WTC11 (cell line): Measurements from ENCODE around the gene MYPOP. TPM values are rescaled to one million over a fixed set of nuclear protein-coding genes. Genes with fewer than 3 reads are reported as not detected.
A peak's percentile ranks its signal among the peaks of the same experiment; 100 is the strongest.

Source experiments
- ATF1 ChIP-seq: sonication (generic); formaldehyde crosslinking; IDR thresholded peaks from 2 replicates; pipeline ENCODE4 v1.8.1; 2023; ENCODE audit warnings: mild to moderate bottlenecking, moderate library complexity, missing genetic modification reagents
- CBFB ChIP-seq: sonication (generic); formaldehyde crosslinking; IDR thresholded peaks from 2 replicates; pipeline ENCODE4 v1.8.1; 2022; ENCODE audit warnings: mild to moderate bottlenecking, low read depth, missing genetic modification reagents
- CREB1 ChIP-seq: sonication (generic); formaldehyde crosslinking; IDR thresholded peaks from 2 replicates; pipeline ENCODE4 v1.8.0; 2023; ENCODE audit warnings: mild to moderate bottlenecking, missing genetic modification reagents
- ETV6 ChIP-seq: sonication (generic); formaldehyde crosslinking; IDR thresholded peaks from 2 replicates; pipeline ENCODE4 v1.8.1; 2022; ENCODE audit warnings: mild to moderate bottlenecking, missing genetic modification reagents
- FOXK1 ChIP-seq: sonication (generic); formaldehyde crosslinking; IDR thresholded peaks from 2 replicates; pipeline ENCODE4 v1.8.0; 2022; ENCODE audit warnings: mild to moderate bottlenecking, moderate library complexity, missing genetic modification reagents
- FOXP1 ChIP-seq: sonication (generic); formaldehyde crosslinking; IDR thresholded peaks from 2 replicates; pipeline ENCODE4 v1.8.0; 2022; ENCODE audit warnings: missing genetic modification reagents, mild to moderate bottlenecking, moderate library complexity, borderline replicate concordance
- HMGA2 ChIP-seq: fragments of 250-450 bp; sonication (Bioruptor Pico); IDR thresholded peaks from 2 replicates; pipeline ENCODE4 v1.4.0; 2021; ENCODE audit warnings: mild to moderate bottlenecking, moderate library complexity
- JUN ChIP-seq: sonication (generic); formaldehyde crosslinking; IDR thresholded peaks from 2 replicates; pipeline ENCODE4 v1.8.0; 2023; ENCODE audit warnings: mild to moderate bottlenecking, missing genetic modification reagents
- MYBL2 ChIP-seq: sonication (generic); formaldehyde crosslinking; IDR thresholded peaks from 2 replicates; pipeline ENCODE4 v1.8.1; 2023; ENCODE audit warnings: mild to moderate bottlenecking, moderate library complexity, missing genetic modification reagents
- NFYB ChIP-seq: sonication (generic); formaldehyde crosslinking; conservative IDR thresholded peaks from 2 replicates; pipeline ENCODE4 v1.8.0; 2022; ENCODE audit warnings: low read depth, missing genetic modification reagents
- NR2C2 ChIP-seq: sonication (generic); formaldehyde crosslinking; IDR thresholded peaks from 2 replicates; pipeline ENCODE4 v1.8.0; 2022; ENCODE audit warnings: mild to moderate bottlenecking, missing genetic modification reagents
- PRRX2 ChIP-seq: fragments of 250-450 bp; sonication (Bioruptor Pico); IDR thresholded peaks from 2 replicates; pipeline ENCODE4 v1.8.0; 2021; ENCODE audit warnings: mild to moderate bottlenecking
- TEAD1 ChIP-seq: sonication (generic); formaldehyde crosslinking; IDR thresholded peaks from 2 replicates; pipeline ENCODE4 v1.8.0; 2022; ENCODE audit warnings: mild to moderate bottlenecking, missing genetic modification reagents
- ZBTB21 ChIP-seq: sonication (generic); formaldehyde crosslinking; IDR thresholded peaks from 2 replicates; pipeline ENCODE4 v1.8.1; 2023; ENCODE audit warnings: mild to moderate bottlenecking, missing genetic modification reagents, borderline replicate concordance
- ZNF121 ChIP-seq: sonication (generic); formaldehyde crosslinking; IDR thresholded peaks from 2 replicates; pipeline ENCODE4 v1.8.0; 2023; ENCODE audit warnings: missing genetic modification reagents
- ZNF219 ChIP-seq: sonication (generic); formaldehyde crosslinking; IDR thresholded peaks from 2 replicates; pipeline ENCODE4 v1.8.0; 2023; ENCODE audit warnings: missing genetic modification reagents, mild to moderate bottlenecking, borderline replicate concordance
- ZNF263 ChIP-seq: sonication (generic); formaldehyde crosslinking; IDR thresholded peaks from 2 replicates; pipeline ENCODE4 v1.8.1; 2022; ENCODE audit warnings: low read depth, mild to moderate bottlenecking, moderate library complexity, missing genetic modification reagents
- ZNF423 ChIP-seq: fragments of 250-450 bp; sonication (Bioruptor Pico); IDR thresholded peaks from 2 replicates; pipeline ENCODE4 v2.1.2; 2022; ENCODE audit warnings: mild to moderate bottlenecking, moderate library complexity
- total RNA-seq: library from RNA; stranded (reverse); gene quantifications from 3 replicates; pipeline ENCODE4 v1.2.3, GENCODE V29; 2021
- TF ChIP-seq, protein P1 (sequence below): sonication (generic); formaldehyde crosslinking; IDR thresholded peaks from 2 replicates; pipeline ENCODE4 v1.8.1; 2023; ENCODE audit warnings: mild to moderate bottlenecking, missing genetic modification reagents, moderate library complexity
- TF ChIP-seq, protein P2 (sequence below): fragments of 250-450 bp; sonication (Bioruptor Pico); IDR thresholded peaks from 2 replicates; pipeline ENCODE4 v2.1.2; 2022; ENCODE audit warnings: mild to moderate bottlenecking, moderate library complexity
- TF ChIP-seq, protein P3 (sequence below): sonication (generic); formaldehyde crosslinking; conservative IDR thresholded peaks from 2 replicates; pipeline ENCODE4 v1.8.1; 2022; ENCODE audit warnings: mild to moderate bottlenecking, missing genetic modification reagents
- TF ChIP-seq, protein P4 (sequence below): sonication (generic); formaldehyde crosslinking; IDR thresholded peaks from 2 replicates; pipeline ENCODE4 v1.8.1; 2023; ENCODE audit warnings: mild to moderate bottlenecking, moderate library complexity, missing genetic modification reagents
- TF ChIP-seq, protein P5 (sequence below): fragments of 250-450 bp; sonication (Bioruptor Pico); IDR thresholded peaks from 2 replicates; pipeline ENCODE4 v1.9.0; 2021; ENCODE audit warnings: mild to moderate bottlenecking, borderline replicate concordance

The MYPOP gene
- total RNA-seq, 1 experiment from 2014 or later = 13.6 TPM

DNA sequence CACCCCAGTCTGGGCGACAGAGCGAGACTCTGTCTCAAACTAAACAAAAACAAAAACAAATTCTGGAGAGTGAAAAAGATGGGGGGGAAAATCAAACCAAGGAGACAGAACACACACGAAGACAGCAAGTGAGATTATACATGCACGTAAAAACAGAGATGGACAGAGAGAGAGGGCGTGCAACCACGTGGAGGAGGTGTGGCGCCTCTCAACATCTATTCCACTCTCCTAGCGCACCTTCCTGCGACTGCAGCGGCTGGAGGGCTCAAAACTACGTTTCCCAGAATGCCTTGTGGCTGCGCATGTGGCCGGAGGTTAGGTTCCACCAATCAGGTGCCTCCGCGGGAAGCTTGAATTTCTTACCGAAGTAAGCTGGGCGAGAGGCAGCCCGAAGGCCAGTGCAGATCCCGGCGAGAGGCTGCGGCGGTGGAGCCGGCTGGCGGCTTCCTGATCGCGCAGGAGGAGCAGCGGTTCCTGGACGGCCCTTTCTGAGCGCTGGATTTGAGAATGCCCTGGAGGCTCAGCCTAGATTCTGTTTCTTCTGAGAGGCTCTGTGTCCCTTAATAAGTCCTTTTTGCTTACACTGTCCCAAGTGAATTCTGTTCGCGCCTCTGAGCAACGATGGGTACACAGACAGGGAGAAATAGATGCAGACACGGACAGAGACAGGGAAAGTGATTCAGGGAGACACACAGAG is 25.3 kb upstream of the MYPOP start (continued):
- TF ChIP-seq JUN (CRISPR knock-in tag) = no peak
- TF ChIP-seq PRRX2 (CRISPR knock-in tag) = no peak
- TF ChIP-seq CBFB (CRISPR knock-in tag) = no peak
- TF ChIP-seq MYBL2 = peak; percentile 97
- TF ChIP-seq ZNF423 (CRISPR knock-in tag) = no peak
- TF ChIP-seq, protein P1, sequence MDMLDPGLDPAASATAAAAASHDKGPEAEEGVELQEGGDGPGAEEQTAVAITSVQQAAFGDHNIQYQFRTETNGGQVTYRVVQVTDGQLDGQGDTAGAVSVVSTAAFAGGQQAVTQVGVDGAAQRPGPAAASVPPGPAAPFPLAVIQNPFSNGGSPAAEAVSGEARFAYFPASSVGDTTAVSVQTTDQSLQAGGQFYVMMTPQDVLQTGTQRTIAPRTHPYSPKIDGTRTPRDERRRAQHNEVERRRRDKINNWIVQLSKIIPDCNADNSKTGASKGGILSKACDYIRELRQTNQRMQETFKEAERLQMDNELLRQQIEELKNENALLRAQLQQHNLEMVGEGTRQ (CRISPR knock-in tag) = peak; percentile 91
- no peak; the same call in 1 of the 2 replicates for TF ChIP-seq TEAD1
- TF ChIP-seq ZBTB21 (CRISPR knock-in tag) = no peak
- TF ChIP-seq, protein P2, sequence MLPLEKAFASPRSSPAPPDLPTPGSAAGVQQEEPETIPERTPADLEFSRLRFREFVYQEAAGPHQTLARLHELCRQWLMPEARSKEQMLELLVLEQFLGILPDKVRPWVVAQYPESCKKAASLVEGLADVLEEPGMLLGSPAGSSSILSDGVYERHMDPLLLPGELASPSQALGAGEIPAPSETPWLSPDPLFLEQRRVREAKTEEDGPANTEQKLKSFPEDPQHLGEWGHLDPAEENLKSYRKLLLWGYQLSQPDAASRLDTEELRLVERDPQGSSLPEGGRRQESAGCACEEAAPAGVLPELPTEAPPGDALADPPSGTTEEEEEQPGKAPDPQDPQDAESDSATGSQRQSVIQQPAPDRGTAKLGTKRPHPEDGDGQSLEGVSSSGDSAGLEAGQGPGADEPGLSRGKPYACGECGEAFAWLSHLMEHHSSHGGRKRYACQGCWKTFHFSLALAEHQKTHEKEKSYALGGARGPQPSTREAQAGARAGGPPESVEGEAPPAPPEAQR = no peak
- TF ChIP-seq NFYB (CRISPR knock-in tag) = peak; percentile 98
- TF ChIP-seq NR2C2 (CRISPR knock-in tag) = no peak
- TF ChIP-seq, protein P3, sequence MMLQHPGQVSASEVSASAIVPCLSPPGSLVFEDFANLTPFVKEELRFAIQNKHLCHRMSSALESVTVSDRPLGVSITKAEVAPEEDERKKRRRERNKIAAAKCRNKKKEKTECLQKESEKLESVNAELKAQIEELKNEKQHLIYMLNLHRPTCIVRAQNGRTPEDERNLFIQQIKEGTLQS (CRISPR knock-in tag) = no peak
- no peak for TF ChIP-seq ZNF121 (CRISPR knock-in tag)
- peak; percentile 44; the same call in 1 of the 2 replicates for TF ChIP-seq FOXP1 (CRISPR knock-in tag)
- TF ChIP-seq ETV6 (CRISPR knock-in tag) = no peak; the same call in 1 of the 2 replicates
- TF ChIP-seq ZNF219 (CRISPR knock-in tag) = no peak
- TF ChIP-seq, protein P4, sequence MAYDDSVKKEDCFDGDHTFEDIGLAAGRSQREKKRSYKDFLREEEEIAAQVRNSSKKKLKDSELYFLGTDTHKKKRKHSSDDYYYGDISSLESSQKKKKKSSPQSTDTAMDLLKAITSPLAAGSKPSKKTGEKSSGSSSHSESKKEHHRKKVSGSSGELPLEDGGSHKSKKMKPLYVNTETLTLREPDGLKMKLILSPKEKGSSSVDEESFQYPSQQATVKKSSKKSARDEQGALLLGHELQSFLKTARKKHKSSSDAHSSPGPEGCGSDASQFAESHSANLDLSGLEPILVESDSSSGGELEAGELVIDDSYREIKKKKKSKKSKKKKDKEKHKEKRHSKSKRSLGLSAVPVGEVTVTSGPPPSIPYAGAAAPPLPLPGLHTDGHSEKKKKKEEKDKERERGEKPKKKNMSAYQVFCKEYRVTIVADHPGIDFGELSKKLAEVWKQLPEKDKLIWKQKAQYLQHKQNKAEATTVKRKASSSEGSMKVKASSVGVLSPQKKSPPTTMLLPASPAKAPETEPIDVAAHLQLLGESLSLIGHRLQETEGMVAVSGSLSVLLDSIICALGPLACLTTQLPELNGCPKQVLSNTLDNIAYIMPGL = no peak
- TF ChIP-seq HMGA2 (CRISPR knock-in tag) = no peak
- no peak for TF ChIP-seq CREB1
- TF ChIP-seq FOXK1 (CRISPR knock-in tag) = peak; percentile 46; the same call in 1 of the 2 replicates
- TF ChIP-seq ZNF263 (CRISPR knock-in tag) = no peak
- TF ChIP-seq, protein P5, sequence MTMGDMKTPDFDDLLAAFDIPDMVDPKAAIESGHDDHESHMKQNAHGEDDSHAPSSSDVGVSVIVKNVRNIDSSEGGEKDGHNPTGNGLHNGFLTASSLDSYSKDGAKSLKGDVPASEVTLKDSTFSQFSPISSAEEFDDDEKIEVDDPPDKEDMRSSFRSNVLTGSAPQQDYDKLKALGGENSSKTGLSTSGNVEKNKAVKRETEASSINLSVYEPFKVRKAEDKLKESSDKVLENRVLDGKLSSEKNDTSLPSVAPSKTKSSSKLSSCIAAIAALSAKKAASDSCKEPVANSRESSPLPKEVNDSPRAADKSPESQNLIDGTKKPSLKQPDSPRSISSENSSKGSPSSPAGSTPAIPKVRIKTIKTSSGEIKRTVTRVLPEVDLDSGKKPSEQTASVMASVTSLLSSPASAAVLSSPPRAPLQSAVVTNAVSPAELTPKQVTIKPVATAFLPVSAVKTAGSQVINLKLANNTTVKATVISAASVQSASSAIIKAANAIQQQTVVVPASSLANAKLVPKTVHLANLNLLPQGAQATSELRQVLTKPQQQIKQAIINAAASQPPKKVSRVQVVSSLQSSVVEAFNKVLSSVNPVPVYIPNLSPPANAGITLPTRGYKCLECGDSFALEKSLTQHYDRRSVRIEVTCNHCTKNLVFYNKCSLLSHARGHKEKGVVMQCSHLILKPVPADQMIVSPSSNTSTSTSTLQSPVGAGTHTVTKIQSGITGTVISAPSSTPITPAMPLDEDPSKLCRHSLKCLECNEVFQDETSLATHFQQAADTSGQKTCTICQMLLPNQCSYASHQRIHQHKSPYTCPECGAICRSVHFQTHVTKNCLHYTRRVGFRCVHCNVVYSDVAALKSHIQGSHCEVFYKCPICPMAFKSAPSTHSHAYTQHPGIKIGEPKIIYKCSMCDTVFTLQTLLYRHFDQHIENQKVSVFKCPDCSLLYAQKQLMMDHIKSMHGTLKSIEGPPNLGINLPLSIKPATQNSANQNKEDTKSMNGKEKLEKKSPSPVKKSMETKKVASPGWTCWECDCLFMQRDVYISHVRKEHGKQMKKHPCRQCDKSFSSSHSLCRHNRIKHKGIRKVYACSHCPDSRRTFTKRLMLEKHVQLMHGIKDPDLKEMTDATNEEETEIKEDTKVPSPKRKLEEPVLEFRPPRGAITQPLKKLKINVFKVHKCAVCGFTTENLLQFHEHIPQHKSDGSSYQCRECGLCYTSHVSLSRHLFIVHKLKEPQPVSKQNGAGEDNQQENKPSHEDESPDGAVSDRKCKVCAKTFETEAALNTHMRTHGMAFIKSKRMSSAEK (CRISPR knock-in tag) = no peak
- TF ChIP-seq ATF1 = no peak
